NT2/D1 (cell line): ENCODE measurements around the gene MINAR1.

Experiments
- DNase-seq: peaks from one replicate; pipeline ENCODE4 v3.0.0-alpha.2; 2011; ENCODE audit warnings: low read depth, low spot score
- H3K27me3 ChIP-seq: 2 replicates; pipeline ENCODE4 v1.6.0; 2011; ENCODE audit warnings: mild to moderate bottlenecking; ENCODE audit not compliant: insufficient read length, insufficient read depth
- H3K36me3 ChIP-seq: 2 replicates; pipeline ENCODE4 v1.6.1; 2011; ENCODE audit warnings: mild to moderate bottlenecking, low read length, mixed read lengths; ENCODE audit not compliant: insufficient read depth, insufficient read length
- H3K4me1 ChIP-seq: 2 replicates; pipeline ENCODE4 v1.5.1; 2011; ENCODE audit not compliant: insufficient read depth, insufficient read length
- H3K4me3 ChIP-seq: 2 replicates; pipeline ENCODE4 v1.5.1; 2011; ENCODE audit warnings: low read depth; ENCODE audit not compliant: insufficient read length
- H3K9ac ChIP-seq: 2 replicates; pipeline ENCODE4 v1.6.0; 2011; ENCODE audit warnings: low read depth; ENCODE audit not compliant: insufficient read length
- H3K9me3 ChIP-seq: 2 replicates; pipeline ENCODE4 v1.5.1; 2011; ENCODE audit warnings: mild to moderate bottlenecking, low read length; ENCODE audit not compliant: insufficient read depth
- SUZ12 ChIP-seq: IDR thresholded peaks from 2 replicates; pipeline ENCODE4 v1.6.1; 2011; ENCODE audit not compliant: insufficient read length, insufficient read depth; ENCODE audit errors: extremely low read depth
- YY1 ChIP-seq: IDR thresholded peaks from 2 replicates; pipeline ENCODE4 v1.6.1; 2011; ENCODE audit not compliant: insufficient read length, insufficient read depth
- ZNF274 ChIP-seq: IDR thresholded peaks from 2 replicates; pipeline ENCODE4 v1.6.1; 2011; ENCODE audit warnings: mild to moderate bottlenecking, low read depth, low read length

Gene MINAR1

DNA sequence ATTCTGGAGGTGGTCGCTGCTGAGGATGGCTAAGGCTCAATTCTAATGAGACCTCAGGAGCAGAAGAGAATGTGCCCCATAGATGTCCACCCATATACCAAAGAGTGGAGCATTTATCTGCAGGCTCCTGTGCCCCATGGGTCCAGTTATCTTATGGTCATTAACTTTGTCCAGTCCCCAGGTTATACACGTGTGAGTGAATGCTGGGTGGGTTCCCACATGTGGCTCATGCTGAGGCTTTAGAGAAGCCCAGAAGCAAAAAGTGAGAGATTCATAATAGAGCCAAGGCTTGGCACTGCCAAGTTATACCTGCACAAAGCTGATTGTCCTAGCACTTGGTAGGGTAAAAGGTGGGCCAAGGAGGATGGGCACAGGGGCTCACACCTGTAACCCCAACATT, 30.0 kb upstream of the MINAR1 start:
- H3K27me3 ChIP-seq = no peaks in the 10 kb centered on the region
- DNase-seq = no peak
- no peaks in the 10 kb centered on the region for H3K4me1 ChIP-seq
- H3K4me3 ChIP-seq = no peak overlapping the region
- TF ChIP-seq ZNF274 (no peak), YY1 (no peak), SUZ12 (no peak)
- no peaks in the 10 kb centered on the region for H3K36me3 ChIP-seq
- H3K9me3 ChIP-seq = peaks cover 5% of the 10 kb centered on the region; the same call in 1 of the 2 replicates
- H3K9ac ChIP-seq = no peak overlapping the region

DNA sequence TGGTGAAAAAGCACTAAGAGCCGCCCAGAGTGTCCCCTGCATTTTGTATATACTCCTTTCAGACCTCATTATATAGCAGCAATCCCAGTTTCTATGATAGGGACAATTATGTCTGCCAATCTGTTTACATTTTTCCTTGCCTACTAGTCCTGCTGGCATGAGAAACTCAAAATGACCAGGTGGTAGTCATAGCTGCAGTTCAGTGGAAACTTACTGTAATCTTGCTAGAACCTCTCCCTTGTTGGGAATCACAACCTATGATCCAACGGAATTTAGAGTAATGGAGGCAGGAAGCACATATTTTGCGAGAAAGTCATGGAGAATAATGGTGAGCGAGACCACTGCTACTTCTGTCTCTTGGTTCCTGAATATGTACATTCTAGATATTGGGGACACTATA, 28.6 kb upstream of the MINAR1 start:
- Histone ChIP-seq H3K36me3 (no peaks in the 10 kb centered on the region), H3K9ac (no peak overlapping the region), H3K4me1 (no peaks in the 10 kb centered on the region), H3K4me3 (no peak overlapping the region), H3K9me3 (peaks cover 6% of the 10 kb centered on the region; the same call in 1 of the 2 replicates), H3K27me3 (no peaks in the 10 kb centered on the region)
- DNase-seq = no peak
- TF ChIP-seq ZNF274 = no peak
- TF ChIP-seq SUZ12 = no peak
- no peak for TF ChIP-seq YY1

DNA sequence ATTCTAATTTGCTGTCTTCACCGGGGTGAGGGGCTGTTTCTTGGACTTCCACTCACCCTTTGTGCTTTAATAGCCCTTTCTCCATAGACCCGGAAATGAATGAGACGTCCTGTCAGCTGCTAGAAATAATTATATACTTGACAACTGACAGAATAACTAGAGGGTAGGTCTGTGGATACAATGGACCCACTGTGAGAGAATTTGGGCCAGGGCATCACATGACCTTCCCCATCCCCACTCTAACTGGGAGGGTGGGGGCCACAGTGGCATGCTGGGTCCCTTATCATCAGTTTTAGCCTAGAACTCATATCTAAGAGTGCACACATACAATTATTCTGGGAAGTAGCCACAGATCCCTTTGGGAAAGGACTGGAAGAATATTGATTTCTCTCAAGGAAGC, 25.9 kb upstream of the MINAR1 start:
- H3K27me3 ChIP-seq = no peaks in the 10 kb centered on the region
- H3K9me3 ChIP-seq = peaks cover 6% of the 10 kb centered on the region; the same call in 1 of the 2 replicates
- H3K36me3 ChIP-seq = no peaks in the 10 kb centered on the region
- no peak overlapping the region for H3K4me3 ChIP-seq
- TF ChIP-seq SUZ12 (no peak), ZNF274 (no peak), YY1 (no peak)
- no peak for DNase-seq
- no peaks in the 10 kb centered on the region for H3K4me1 ChIP-seq
- no peak overlapping the region for H3K9ac ChIP-seq

DNA sequence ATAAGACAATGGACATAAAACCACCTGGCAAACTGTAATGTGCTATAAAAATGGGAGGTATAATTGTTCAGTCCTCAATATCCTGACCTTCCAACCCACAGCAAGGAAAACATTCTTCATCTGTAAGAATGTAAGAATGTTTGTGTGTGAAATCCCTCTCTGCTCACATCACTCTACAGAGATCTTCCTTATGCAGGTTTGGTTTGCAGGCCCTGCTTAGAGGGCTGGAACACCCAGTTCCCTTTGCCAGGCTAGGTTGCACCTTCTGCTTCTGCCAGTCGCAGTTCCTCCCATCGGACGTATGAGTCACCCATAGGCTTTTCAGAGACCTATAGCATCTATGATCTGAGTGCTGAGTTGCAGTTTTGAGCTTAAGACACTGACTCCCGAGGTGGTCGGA, 24.1 kb upstream of the MINAR1 start:
- peaks cover 14% of the 10 kb centered on the region for H3K36me3 ChIP-seq
- H3K4me1 ChIP-seq = no peaks in the 10 kb centered on the region
- no peak for TF ChIP-seq SUZ12
- no peak for TF ChIP-seq YY1
- no peak for TF ChIP-seq ZNF274
- peaks cover 6% of the 10 kb centered on the region; the same call in 1 of the 2 replicates for H3K9me3 ChIP-seq
- DNase-seq = no peak
- H3K9ac ChIP-seq = no peak overlapping the region
- H3K4me3 ChIP-seq = no peak overlapping the region
- no peaks in the 10 kb centered on the region for H3K27me3 ChIP-seq

DNA sequence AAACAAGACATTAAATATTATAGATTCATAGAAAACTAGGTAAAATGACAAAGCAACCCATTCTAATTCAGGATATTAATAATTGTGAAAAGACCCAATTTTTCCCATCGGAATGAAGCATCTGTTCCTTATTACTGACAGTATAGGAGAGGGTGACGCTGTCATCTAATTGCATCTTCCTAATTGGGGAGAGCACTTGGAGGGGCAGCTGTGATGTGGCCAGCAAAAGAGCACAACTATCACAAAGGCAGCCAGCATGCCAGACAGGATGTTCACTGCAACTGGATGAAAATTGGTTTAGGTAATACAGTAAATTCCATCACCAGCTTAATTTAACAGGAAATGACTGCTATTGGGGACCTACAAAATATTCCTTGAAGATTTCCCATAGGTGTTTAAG, 21.9 kb upstream of the MINAR1 start:
- no peak for DNase-seq
- Histone ChIP-seq H3K9me3 (peaks cover 6% of the 10 kb centered on the region; the same call in 1 of the 2 replicates), H3K4me1 (no peaks in the 10 kb centered on the region), H3K9ac (no peak overlapping the region), H3K4me3 (no peak overlapping the region), H3K27me3 (no peaks in the 10 kb centered on the region), H3K36me3 (peaks cover 14% of the 10 kb centered on the region)
- TF ChIP-seq YY1 (no peak), ZNF274 (no peak), SUZ12 (no peak)

DNA sequence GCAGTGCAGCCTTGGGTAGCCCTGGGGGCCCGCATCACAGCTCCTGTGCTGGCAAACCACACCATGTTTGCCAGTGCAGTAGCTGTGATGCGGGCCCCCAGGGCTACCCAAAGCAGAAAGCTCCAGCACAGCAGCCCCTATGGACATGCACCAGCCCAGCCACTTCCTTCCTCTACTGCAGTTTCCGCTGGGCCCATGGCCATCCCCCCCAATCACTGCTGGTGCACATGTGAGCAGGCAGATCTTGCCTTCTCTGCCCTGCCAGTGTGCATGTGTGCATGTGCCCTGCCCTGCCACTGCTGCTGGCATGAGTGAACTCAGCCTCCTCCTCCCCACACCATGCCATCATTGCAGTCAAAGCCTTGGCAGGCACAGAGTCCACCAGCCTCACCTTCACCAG, 20.1 kb upstream of the MINAR1 start:
- Histone ChIP-seq H3K36me3 (peaks cover 14% of the 10 kb centered on the region), H3K9me3 (peaks cover 3% of the 10 kb centered on the region; the same call in 1 of the 2 replicates), H3K27me3 (no peaks in the 10 kb centered on the region), H3K4me3 (no peak overlapping the region), H3K4me1 (no peaks in the 10 kb centered on the region), H3K9ac (no peak overlapping the region)
- TF ChIP-seq SUZ12 (no peak), YY1 (no peak), ZNF274 (no peak)
- no peak for DNase-seq

DNA sequence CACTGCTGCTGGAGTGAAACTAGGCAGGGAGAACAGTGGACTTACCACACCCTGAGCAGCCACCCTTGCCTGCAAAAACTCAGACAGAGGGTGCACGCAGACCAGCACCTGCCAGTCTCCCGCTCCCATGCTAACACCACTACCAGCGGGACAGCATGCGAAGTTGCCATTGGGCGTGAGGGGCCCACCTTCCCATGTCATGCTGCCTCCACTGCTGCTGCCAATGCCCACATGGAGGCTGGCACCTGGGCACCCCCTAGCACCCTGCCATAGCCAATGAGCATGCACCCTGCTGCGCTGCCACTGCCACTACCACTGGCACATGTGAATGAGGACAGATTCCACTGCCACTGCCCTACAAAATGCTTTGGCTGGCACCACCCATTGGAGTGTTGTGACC, 19.7 kb upstream of the MINAR1 start:
- no peak for DNase-seq
- peaks cover 14% of the 10 kb centered on the region for H3K36me3 ChIP-seq

DNA sequence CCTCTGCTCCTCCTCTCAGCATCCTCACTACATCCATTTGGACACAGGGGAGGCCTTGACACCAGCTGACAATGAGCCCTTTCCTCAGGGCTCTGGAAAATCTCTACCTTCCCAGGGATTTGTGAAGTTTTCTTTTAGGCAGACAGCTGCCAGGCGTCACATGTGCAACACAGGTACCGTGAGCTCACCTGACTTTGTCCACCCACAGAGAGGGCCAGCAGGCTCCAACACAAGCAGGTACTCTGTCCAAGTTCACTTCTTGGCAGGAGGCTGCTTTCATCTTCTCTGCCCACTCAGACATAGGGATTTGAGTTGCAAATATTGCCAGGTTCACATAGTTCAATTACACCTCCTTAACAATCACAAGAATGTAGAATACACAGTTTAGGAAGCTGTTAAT, 15.3 kb upstream of the MINAR1 start:
- H3K4me3 ChIP-seq = no peak overlapping the region
- DNase-seq = no peak
- H3K9me3 ChIP-seq = no peaks in the 10 kb centered on the region
- no peaks in the 10 kb centered on the region for H3K27me3 ChIP-seq
- H3K9ac ChIP-seq = no peak overlapping the region
- TF ChIP-seq YY1 = no peak
- TF ChIP-seq ZNF274 = no peak
- no peak for TF ChIP-seq SUZ12
- peaks cover 9% of the 10 kb centered on the region for H3K4me1 ChIP-seq
- H3K36me3 ChIP-seq = peaks cover 9% of the 10 kb centered on the region

More for the DNA sequence above, 19.7 kb upstream of the MINAR1 start:
- TF ChIP-seq YY1 (no peak), SUZ12 (no peak), ZNF274 (no peak)
- no peak overlapping the region for H3K4me3 ChIP-seq
- H3K27me3 ChIP-seq = no peaks in the 10 kb centered on the region
- no peaks in the 10 kb centered on the region for H3K9me3 ChIP-seq
- no peaks in the 10 kb centered on the region for H3K4me1 ChIP-seq
- no peak overlapping the region for H3K9ac ChIP-seq
